ENCODE measurements around the gene RCCD1. TPM values are rescaled to one million over a fixed set of nuclear protein-coding genes. Genes with fewer than 3 reads are reported as not detected.

The RCCD1 gene
- total RNA-seq, 2 experiments from 2014 or later, result 28.9 to 37.4 TPM

- Mint-ChIP-seq H3K27ac (peak overlapping the region; percentile 95), H3K9me3 (ENCODE audit: low read depth) (no peaks in the 10 kb centered on the region), H3K36me3 (ENCODE audit: low read depth) (peaks cover 35% of the 10 kb centered on the region), H3K4me1 (peaks cover 13% of the 10 kb centered on the region), H3K4me3 (peak overlapping the region; percentile 84), H3K27me3 (no peaks in the 10 kb centered on the region)
- ATAC-seq, result no peak
- ChIA-PET CTCF (interaction anchor here (0.7 to 10.9 kb wide), 20 partner anchors 9 to 395 kb away, joined by 3 to 139 read pairs (median 6); partner anchors contain the start of genes FURIN, HDDC3, PRC1 and UNC45A), POLR2A (interaction anchor here (0.6 to 1.8 kb wide), 6 partner anchors 21 to 316 kb away, joined by 3 to 6 read pairs (median 4); partner anchors contain the start of genes PRC1 and UNC45A)
- intact Hi-C loops (cut with DNase I, micrococcal nuclease), result loop anchor here (1.0 to 5.0 kb wide), 12 partner anchors 20 to 317 kb away; partner anchors contain the start of genes PRC1 (in 2 of the 2), UNC45A (in 2 of the 2) and BLM (in 1 of the 2)
- DNase-seq, result no peak
Measured at GRCh38 chr15:90955624-90956273, 1.1 kb downstream of the RCCD1 start.

GRCh38 chr15:90956274-90957030 is 1.8 kb downstream of the RCCD1 start:
- POLR2A ChIA-PET, result interaction anchor here (0.6 to 1.8 kb wide), 6 partner anchors 21 to 315 kb away, joined by 3 to 6 read pairs (median 4); partner anchors contain the start of genes PRC1 and UNC45A
- Mint-ChIP-seq H3K4me3 (peak overlapping the region; percentile 84), H3K27me3 (no peaks in the 10 kb centered on the region), H3K4me1 (peaks cover 13% of the 10 kb centered on the region), H3K9me3 (ENCODE audit: low read depth) (no peaks in the 10 kb centered on the region), H3K27ac (peak overlapping the region; percentile 88), H3K36me3 (ENCODE audit: low read depth) (peaks cover 42% of the 10 kb centered on the region)
- ATAC-seq (no peak), DNase-seq (peak; percentile 81)
- intact Hi-C loops (cut with DNase I, micrococcal nuclease), result loop anchor here (1.0 to 5.0 kb wide), 6 partner anchors 36 to 316 kb away; partner anchors contain the start of gene PRC1 (in 1 of the 2)
- CTCF ChIA-PET, result interaction anchor here (0.7 to 10.9 kb wide), 23 partner anchors 8 to 396 kb away, joined by 3 to 139 read pairs (median 5); partner anchors contain the start of genes BLM, FURIN, HDDC3 and PRC1

- ChIA-PET POLR2A (interaction anchor here (0.5 to 1.8 kb wide), 7 partner anchors 22 to 53 kb away, joined by 3 to 6 read pairs (median 4); partner anchors contain the start of genes PRC1 and UNC45A), CTCF (interaction anchor here (0.7 to 10.9 kb wide), 18 partner anchors 12 to 315 kb away, joined by 3 to 139 read pairs (median 6); partner anchors contain the start of genes BLM, HDDC3 and UNC45A)
- H3K4me1 Mint-ChIP-seq, result peaks cover 13% of the 10 kb centered on the region
- no peaks in the 10 kb centered on the region for H3K9me3 Mint-ChIP-seq (ENCODE audit: low read depth)
- no peaks in the 10 kb centered on the region for H3K27me3 Mint-ChIP-seq
- no peak overlapping the region for H3K27ac Mint-ChIP-seq
- intact Hi-C loops (cut with DNase I, micrococcal nuclease), result loop anchor here in 1 of 2 experiments (5.0 kb wide), 3 partner anchors 35 to 315 kb away; partner anchors contain the start of gene PRC1
- DNase-seq (no peak), ATAC-seq (no peak)
- H3K4me3 Mint-ChIP-seq, result peak overlapping the region; percentile 84
- H3K36me3 Mint-ChIP-seq (ENCODE audit: low read depth), result peaks cover 39% of the 10 kb centered on the region
Measured at GRCh38 chr15:90957031-90957790, 2.5 kb downstream of the RCCD1 start.

GRCh38 chr15:90957791-90958190 is 3.1 kb downstream of the RCCD1 start:
- Mint-ChIP-seq H3K27ac (no peak overlapping the region), H3K36me3 (ENCODE audit: low read depth) (peaks cover 40% of the 10 kb centered on the region), H3K27me3 (no peaks in the 10 kb centered on the region), H3K4me3 (peak overlapping the region; percentile 56), H3K4me1 (peaks cover 13% of the 10 kb centered on the region), H3K9me3 (ENCODE audit: low read depth) (no peaks in the 10 kb centered on the region)
- intact Hi-C loops (cut with DNase I, micrococcal nuclease), result loop anchor here in 1 of 2 experiments (5.0 kb wide), 3 partner anchors 35 to 315 kb away; partner anchors contain the start of gene PRC1
- CTCF ChIA-PET, result interaction anchor here (0.6 to 10.9 kb wide), 14 partner anchors 11 to 310 kb away, joined by 3 to 139 read pairs (median 5); partner anchors contain the start of genes HDDC3 and UNC45A
- ATAC-seq (no peak), DNase-seq (no peak)
- POLR2A ChIA-PET, result interaction anchor here (0.5 to 1.6 kb wide), 4 partner anchors 23 to 54 kb away, joined by 3 to 4 read pairs (median 4); partner anchors contain the start of gene UNC45A

GRCh38 chr15:90959028-90959595 is 4.4 kb downstream of the RCCD1 start:
- Mint-ChIP-seq H3K36me3 (ENCODE audit: low read depth) (peaks cover 45% of the 10 kb centered on the region), H3K27ac (no peak overlapping the region), H3K27me3 (no peaks in the 10 kb centered on the region), H3K9me3 (ENCODE audit: low read depth) (no peaks in the 10 kb centered on the region), H3K4me1 (peaks cover 11% of the 10 kb centered on the region), H3K4me3 (no peak overlapping the region)
- DNase-seq (no peak), ATAC-seq (no peak)
- intact Hi-C loops (cut with DNase I, micrococcal nuclease), result loop anchor here in 1 of 2 experiments (5.0 kb wide), 3 partner anchors 33 to 313 kb away; partner anchors contain the start of gene PRC1
- POLR2A ChIA-PET, result no interaction called here
- CTCF ChIA-PET, result interaction anchor here (0.5 to 10.9 kb wide), 9 partner anchors 10 to 913 kb away, joined by 3 to 139 read pairs (median 4); partner anchors contain the start of genes HDDC3 and UNC45A

GRCh38 chr15:90959894-90960293 is 5.2 kb downstream of the RCCD1 start:
- Mint-ChIP-seq H3K4me3 (no peak overlapping the region), H3K27ac (no peak overlapping the region), H3K27me3 (no peaks in the 10 kb centered on the region), H3K9me3 (ENCODE audit: low read depth) (no peaks in the 10 kb centered on the region), H3K36me3 (ENCODE audit: low read depth) (peaks cover 47% of the 10 kb centered on the region), H3K4me1 (peaks cover 8% of the 10 kb centered on the region)
- intact Hi-C loops (cut with DNase I, micrococcal nuclease), result loop anchor here in 1 of 2 experiments (5.0 kb wide), 3 partner anchors 32 to 312 kb away; partner anchors contain the start of gene PRC1
- ATAC-seq (no peak), DNase-seq (no peak)
- ChIA-PET CTCF (interaction anchor here (0.5 to 10.9 kb wide), 9 partner anchors 9 to 699 kb away, joined by 3 to 139 read pairs (median 4); partner anchors contain the start of genes HDDC3, PRC1 and UNC45A), POLR2A (interaction anchor here (0.7 kb wide), 1 partner anchor 28 kb away, joined by 3 read pairs; the partner anchor contains the start of gene HDDC3)

- peaks cover 50% of the 10 kb centered on the region for H3K36me3 Mint-ChIP-seq (ENCODE audit: low read depth)
Measured at GRCh38 chr15:90960298-90961091, 5.8 kb downstream of the RCCD1 start.

GRCh38 chr15:90962021-90962420 is 7.3 kb downstream of the RCCD1 start:
- CTCF ChIA-PET, result interaction anchor here (10.9 kb wide), 1 partner anchor 27 kb away, joined by 139 read pairs; the partner anchor contains the start of genes HDDC3 and UNC45A
- POLR2A ChIA-PET, result no interaction called here
- peaks cover 57% of the 10 kb centered on the region for H3K36me3 Mint-ChIP-seq (ENCODE audit: low read depth)

More at GRCh38 chr15:90960298-90961091, 5.8 kb downstream of the RCCD1 start:
- POLR2A ChIA-PET, result interaction anchor here (0.7 kb wide), 1 partner anchor 28 kb away, joined by 3 read pairs; the partner anchor contains the start of gene HDDC3
- H3K9me3 Mint-ChIP-seq (ENCODE audit: low read depth), result no peaks in the 10 kb centered on the region
- CTCF ChIA-PET, result interaction anchor here (0.5 to 10.9 kb wide), 6 partner anchors 11 to 71 kb away, joined by 3 to 139 read pairs (median 3); partner anchors contain the start of genes HDDC3, PRC1 and UNC45A
- intact Hi-C loops (cut with DNase I, micrococcal nuclease), result no loop called here
- DNase-seq (no peak), ATAC-seq (no peak)
- no peak overlapping the region for H3K4me3 Mint-ChIP-seq
- peaks cover 8% of the 10 kb centered on the region for H3K4me1 Mint-ChIP-seq
- no peak overlapping the region for H3K27ac Mint-ChIP-seq
- H3K27me3 Mint-ChIP-seq, result no peaks in the 10 kb centered on the region

GRCh38 chr15:90966262-90966661 is 11.6 kb downstream of the RCCD1 start:
- Mint-ChIP-seq H3K27ac (peak overlapping the region; percentile 70), H3K4me1 (no peaks in the 10 kb centered on the region), H3K9me3 (ENCODE audit: low read depth) (no peaks in the 10 kb centered on the region), H3K36me3 (ENCODE audit: low read depth) (peaks cover 70% of the 10 kb centered on the region), H3K4me3 (no peak overlapping the region), H3K27me3 (no peaks in the 10 kb centered on the region)
- no peak for DNase-seq
- ChIA-PET CTCF (interaction anchor here (0.5 to 1.5 kb wide), 4 partner anchors 13 to 840 kb away, joined by 3 to 5 read pairs (median 3); no protein-coding TSS in a partner anchor), POLR2A (no interaction called here)
- intact Hi-C loops (cut with DNase I, micrococcal nuclease), result no loop called here
- no peak for ATAC-seq

More at GRCh38 chr15:90962021-90962420, 7.3 kb downstream of the RCCD1 start:
- Mint-ChIP-seq H3K27ac (no peak overlapping the region), H3K4me3 (no peak overlapping the region), H3K27me3 (no peaks in the 10 kb centered on the region), H3K4me1 (peaks cover 4% of the 10 kb centered on the region), H3K9me3 (ENCODE audit: low read depth) (no peaks in the 10 kb centered on the region)
- intact Hi-C loops (cut with DNase I, micrococcal nuclease), result no loop called here
- no peak for ATAC-seq
- no peak for DNase-seq
